ENCODE results near the gene SLC39A12.

DNA sequence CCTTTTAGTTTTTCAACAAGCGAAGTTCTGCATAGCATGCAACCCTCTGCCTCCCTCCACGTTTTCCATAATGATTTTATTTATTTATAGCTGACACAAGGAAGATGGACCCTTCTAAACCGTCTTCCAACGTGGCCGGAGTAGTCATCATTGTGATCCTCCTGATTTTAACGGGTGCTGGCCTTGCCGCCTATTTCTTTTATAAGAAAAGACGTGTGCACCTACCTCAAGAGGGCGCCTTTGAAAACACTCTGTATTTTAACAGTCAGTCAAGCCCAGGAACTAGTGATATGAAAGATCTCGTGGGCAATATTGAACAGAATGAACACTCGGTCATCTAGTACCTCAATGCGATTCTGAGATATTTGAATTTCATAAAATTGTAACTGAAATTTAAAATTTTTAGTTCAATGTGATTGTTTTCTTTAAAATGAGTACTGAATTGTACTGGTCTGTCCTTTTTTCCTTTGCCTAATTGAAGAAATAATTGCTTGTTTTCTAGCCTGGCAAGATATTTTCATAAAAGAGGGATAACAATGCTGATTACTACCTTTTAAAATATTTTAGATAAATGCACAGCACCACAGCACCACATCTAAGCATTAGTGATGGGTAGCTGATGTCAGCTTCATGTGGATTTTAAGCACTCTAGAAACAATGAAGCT, 41.5 kb upstream of the SLC39A12 start:
- TF ChIP-seq POU2F2 (IDR thresholded peaks at IDR 0.05; ENCODE audit: low read depth, low read length) = no peak
- TF ChIP-seq POLR2AphosphoS5 (IDR thresholded peaks at IDR 0.05; ENCODE audit: low read depth, low read length) = no peak
- TF ChIP-seq TAF1 (IDR thresholded peaks at IDR 0.05; ENCODE audit: low read depth, low read length) = no peak
- no peak for TF ChIP-seq POLR2A (IDR thresholded peaks at IDR 0.05; ENCODE audit: low read depth, low read length)
- no peak for TF ChIP-seq PAX5 (IDR thresholded peaks at IDR 0.05; ENCODE audit: insufficient read depth, low read length, severe bottlenecking)

Data from GM12891 (cell line).